ENCODE results near the gene KCNJ5.

The KCNJ5 gene

DNA sequence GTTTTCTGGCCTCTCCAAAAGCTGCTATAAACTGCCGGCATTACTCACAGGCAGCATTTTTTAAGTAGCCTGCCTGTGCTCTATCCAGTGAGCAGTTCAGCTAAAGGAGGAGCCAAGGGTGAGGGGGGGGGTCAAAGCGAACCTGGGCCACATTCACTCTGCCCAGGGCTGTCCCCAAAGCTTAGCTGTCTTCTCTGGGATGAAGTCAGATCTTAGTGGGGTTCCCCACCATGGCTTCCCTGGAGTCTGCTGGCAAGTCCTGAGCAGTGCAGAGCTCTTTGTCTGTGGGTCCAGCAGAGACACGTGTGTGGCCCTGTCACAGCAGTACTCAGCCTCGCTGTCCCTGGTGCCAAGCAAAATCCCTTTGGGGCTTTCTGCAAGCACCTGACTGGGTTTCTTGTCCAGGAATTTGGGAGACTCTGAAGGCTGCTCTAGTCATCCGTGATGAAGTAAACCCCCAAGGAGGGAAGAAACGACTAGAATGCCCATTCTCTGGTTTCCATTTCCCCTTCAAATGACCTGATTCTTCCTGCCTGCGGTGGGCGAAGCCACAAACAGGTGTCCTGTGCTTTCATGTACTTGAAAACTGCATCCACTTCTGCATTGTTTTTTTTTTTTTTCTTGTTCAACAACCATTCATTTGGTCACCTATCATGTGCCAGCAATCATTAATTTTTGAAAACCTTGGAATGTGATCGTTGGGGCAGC is 2.6 kb downstream of the KCNJ5 start:
- no peak for DNase-seq (ENCODE audit: low read depth in 4 of 4, low spot score in 1 of 4)

GRCh38 chr11:128894286-128894681 is 3.1 kb downstream of the KCNJ5 start:
- no peak for DNase-seq (ENCODE audit: low read depth in 4 of 4, low spot score in 1 of 4)

DNA sequence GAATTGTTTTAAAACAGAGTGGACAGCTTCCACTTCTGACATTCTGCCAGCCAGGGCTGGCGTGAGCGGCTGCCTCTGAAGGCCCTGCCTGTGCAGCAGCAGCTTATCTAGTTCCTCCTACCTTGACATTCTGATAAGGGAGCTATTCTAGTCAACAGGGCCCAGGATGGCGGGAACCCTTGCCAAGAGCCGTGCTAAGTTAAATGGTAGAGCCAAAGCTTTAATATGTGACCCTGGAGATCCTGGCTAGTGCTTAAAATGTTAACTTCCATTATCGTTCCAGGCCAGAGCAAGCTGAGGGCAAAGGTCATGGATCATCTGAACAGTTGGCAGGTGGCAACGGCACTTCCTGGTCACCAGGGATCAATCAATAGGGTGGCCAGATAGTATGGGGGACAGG is 3.5 kb downstream of the KCNJ5 start:
- DNase-seq (ENCODE audit: low read depth in 4 of 4, low spot score in 1 of 4), result no peak

GRCh38 chr11:128895526-128895925 is 4.4 kb downstream of the KCNJ5 start:
- DNase-seq (ENCODE audit: low read depth in 4 of 4, low spot score in 1 of 4), result no peak

DNA sequence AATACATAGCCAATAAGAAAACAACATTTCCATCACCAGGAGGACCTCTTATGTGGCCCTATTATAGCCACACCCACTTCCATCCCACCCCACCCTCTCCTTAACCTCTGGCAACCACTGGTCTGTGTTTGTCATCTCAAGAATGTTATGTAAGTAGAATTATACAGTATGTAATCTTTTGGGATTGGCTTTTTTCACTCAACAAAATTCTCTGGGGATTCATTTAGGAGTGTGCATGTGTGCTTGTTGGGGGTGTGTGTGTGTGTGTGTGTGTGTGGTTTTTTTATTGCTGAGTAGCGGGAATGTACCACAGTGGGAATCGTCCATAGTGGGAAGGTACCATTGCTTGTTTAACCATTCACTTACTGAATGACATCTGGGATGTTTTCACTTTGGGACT is 5.2 kb downstream of the KCNJ5 start:
- DNase-seq (ENCODE audit: low read depth in 4 of 4, low spot score in 1 of 4), result no peak

DNA sequence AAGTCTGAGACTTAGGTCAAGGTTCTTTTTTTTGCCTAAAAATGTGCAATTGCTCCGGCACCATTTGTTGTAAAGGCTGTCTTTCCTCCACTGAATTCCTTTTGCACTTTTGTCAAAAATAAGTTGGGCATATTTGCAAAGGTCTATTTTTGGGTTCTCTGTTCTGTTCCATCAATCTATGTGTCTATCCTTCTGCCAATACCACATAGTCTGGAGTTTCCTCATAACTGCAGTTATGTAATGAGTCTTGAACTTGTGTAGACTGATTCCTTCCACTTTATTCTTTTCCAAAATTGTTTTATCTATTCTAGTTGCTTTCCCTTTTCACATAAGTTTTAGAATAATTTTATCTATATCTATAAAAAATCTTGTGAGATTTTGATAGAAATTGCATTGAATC is 6.7 kb downstream of the KCNJ5 start:
- no peak for DNase-seq (ENCODE audit: low read depth in 4 of 4, low spot score in 1 of 4)

- DNase-seq (ENCODE audit: low read depth in 4 of 4, low spot score in 1 of 4), result no peak
These were observed 7.6 kb downstream of the KCNJ5 start for GRCh38 chr11:128898580-128899344.

GRCh38 chr11:128900468-128900867 is 9.3 kb downstream of the KCNJ5 start:
- no peak for DNase-seq (ENCODE audit: low read depth in 4 of 4, low spot score in 1 of 4)

GRCh38 chr11:128901653-128902514 is 10.7 kb downstream of the KCNJ5 start:
- DNase-seq (ENCODE audit: low read depth in 4 of 4, low spot score in 1 of 4), result no peak

DNA sequence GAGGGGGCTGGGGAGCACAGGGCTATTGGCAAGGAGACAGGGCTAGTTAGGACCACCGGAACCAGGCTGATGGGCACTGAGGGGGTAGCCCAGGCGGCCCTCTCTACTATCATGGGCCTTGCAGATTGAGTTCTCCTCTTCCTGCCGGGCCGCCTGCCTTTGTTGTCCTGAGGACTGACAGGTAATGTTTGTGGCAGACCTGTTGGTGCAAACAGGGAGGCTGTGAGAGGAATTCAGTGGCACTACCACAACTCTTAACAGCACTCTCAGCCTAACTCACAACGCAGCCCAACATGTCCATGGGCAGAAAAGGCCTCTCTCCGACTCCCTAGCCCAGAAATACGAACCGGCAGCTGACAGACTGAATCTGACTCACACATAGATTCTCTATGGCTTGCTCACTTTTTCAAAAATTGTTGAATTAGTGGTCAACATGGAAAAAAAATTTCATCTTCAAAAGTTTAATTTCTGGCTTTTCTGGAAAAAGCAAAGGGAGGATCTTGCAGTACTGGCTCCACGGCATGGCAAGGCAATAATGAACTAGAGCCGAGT is 11.4 kb downstream of the KCNJ5 start:
- no peak for DNase-seq (ENCODE audit: low read depth in 4 of 4, low spot score in 1 of 4)

DNA sequence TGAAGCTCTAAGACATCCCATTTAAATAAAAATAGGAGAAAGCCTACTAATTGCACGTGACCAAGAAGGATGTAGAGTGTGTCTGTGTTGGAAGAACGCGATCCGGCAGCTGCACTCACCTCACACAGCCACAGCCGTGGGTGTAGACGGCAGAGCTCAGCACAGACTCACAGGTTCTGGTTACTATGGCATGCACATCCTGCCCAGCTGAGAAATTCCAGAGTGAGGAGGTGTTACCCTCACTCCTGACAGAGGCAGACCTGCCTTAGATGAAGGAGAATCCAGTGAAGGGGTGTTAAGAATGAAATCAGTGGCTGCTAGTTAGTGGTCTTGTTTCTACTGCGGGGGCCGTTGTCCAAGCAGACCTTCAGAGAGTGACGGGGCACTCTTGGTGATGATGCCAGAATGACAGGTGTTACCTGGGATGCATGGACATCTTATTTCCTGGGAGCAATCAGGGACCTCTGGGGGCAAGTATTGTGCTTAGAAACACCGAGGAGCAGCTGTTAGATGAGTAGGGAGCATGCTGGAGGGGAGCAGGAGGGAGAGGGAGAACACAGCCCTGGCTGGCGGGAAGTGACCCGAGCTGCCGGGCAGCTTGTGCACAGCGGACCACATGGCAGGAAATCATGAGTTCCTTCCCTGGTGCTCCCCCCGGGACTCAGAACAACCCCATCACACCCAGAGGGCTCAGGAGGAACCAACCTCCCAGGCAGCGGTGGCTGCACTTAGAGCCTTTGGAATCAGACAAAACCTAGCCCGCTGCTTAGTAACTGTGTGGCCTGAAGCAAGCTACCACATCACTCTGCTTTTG is 12.3 kb downstream of the KCNJ5 start:
- DNase-seq (ENCODE audit: low read depth in 4 of 4, low spot score in 1 of 4), result no peak

GRCh38 chr11:128904303-128904655 is 13.1 kb downstream of the KCNJ5 start:
- no peak for DNase-seq (ENCODE audit: low read depth in 4 of 4, low spot score in 1 of 4)

- no peak for DNase-seq (ENCODE audit: low read depth in 4 of 4, low spot score in 1 of 4)
These were observed 13.6 kb downstream of the KCNJ5 start for GRCh38 chr11:128904656-128905344.

GRCh38 chr11:128905345-128906184 is 14.4 kb downstream of the KCNJ5 start:
- peak in 1 of 4 experiments; percentile 18 for DNase-seq (ENCODE audit: low read depth in 4 of 4, low spot score in 1 of 4)

GRCh38 chr11:128906185-128907050 is 15.3 kb downstream of the KCNJ5 start:
- no peak for DNase-seq (ENCODE audit: low read depth in 4 of 4, low spot score in 1 of 4)

DNA sequence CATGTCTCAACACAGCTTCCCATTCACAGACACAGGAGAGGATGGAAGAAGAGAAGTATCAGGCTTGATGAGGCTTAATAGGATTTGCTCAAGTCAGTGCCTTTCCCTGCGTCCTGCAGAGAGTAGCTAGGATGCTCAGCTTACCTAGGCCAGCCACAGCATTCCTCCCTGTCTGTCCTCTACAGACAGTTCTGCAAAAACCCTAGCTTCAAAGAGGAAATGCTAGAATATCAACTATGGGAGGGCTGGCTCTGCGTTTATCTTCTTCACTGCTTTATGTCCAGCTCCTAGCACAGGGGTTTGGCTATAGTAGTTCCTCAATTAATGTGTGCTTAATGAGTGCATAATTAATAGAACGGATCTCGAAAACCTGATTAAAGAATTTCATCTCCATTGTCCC is 16.4 kb downstream of the KCNJ5 start:
- DNase-seq (ENCODE audit: low read depth in 4 of 4, low spot score in 1 of 4), result no peak

- no peak for DNase-seq (ENCODE audit: low read depth in 4 of 4, low spot score in 1 of 4)
These were observed 17.5 kb downstream of the KCNJ5 start for GRCh38 chr11:128908391-128909246.

All from stimulated activated CD4-positive, alpha-beta T cell treated with anti-CD3 and anti-CD28 coated beads, Interleukin-1b, Interleukin-23, amount 100 ng/mL, for 24 hours (primary cell).